Melanocyte of skin (primary cell): ENCODE measurements around the gene HPS1. TPM values are rescaled to one million over a fixed set of nuclear protein-coding genes. Genes with fewer than 3 reads are reported as not detected.

ENCODE experiments used
- small RNA-seq, 2 donors: library from RNA; depleted of rRNA; stranded (forward); fragments of <200 nt; gene quantifications; one replicate each; pipeline ENCODE3, GENCODE V24; 2012
- total RNA-seq, 2 donors: library from RNA; depleted of rRNA; stranded (reverse); fragments of >200 nt; gene quantifications; 2 replicates each; pipeline ENCODE4 v1.2.3, GENCODE V29; 2012

Gene HPS1
- total RNA-seq, result 10 to 100 TPM; 51.0 to 54.0 TPM

DNA sequence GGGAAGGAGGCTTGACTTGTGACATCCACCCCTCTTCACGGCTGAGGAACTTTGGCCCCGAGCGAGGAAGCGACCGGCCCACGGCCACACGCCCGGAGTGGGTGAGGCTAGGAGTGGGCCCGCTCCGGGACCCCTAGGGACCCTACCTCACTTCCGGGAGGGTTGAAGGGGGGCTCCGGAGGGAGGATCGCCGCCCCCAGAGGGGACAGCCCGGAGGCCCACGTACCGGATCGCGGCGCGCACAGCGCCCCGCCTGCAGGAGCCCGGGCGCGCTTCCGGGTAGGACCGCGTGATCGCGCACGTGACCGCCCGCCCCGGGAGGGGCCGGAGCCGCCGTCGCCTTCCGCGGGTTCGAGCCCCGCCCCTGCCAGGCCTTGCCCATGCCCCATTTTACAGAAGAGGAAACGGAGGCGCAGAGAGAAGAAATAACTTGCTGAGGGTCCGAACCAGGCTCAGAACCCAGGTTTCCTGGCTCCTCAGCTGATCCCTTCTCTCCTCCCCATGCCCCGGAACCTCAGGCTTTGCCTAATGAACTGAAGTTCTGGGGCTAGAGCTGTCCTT is at the start of gene HPS1:
Gene HPS1, minus strand, starts transcription at position 275 of the 561 bp plus-strand sequence. CDS start 3,695 bp downstream, outside the sequence.

DNA sequence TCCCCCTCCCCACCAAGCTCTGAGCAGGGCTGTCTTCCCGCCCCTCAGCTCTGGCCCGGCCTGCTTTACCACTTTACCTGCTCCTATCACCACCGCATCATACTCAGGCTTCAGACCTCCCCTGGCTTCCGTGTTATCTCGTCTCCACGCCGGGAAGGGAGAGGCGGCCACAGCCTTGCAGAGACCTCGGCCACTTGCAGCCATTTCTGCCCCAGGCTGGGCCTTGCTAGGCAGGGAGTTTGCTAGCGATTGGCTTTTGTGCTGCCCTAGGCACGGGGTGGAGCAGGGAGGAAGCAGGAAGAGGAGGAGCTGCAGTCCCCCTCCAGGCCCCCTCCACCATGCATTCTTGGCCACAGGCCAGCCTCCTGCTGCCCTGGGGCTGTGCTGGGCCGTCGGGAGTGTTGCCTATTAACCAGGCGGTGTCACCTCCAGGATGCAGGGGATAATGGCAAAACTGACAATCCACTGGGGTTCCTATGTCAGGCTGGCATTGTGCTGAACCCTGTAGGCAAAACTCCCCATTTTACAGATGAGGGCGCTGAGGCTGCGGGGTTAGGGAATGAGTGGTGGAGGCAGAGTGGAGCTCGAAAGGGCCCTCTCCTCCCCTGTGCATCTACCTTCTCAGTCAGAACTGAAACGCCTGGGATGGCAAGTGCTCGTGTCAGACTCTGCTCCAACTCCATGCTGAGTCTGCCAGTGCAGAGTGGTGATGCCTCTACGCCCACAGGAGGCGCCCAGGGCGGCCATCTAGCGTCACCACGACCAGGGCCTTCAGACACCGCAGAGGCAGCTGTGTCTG is 31.6 kb downstream of the HPS1 start, which contains the start of gene PYROXD2:
Gene PYROXD2, minus strand, starts transcription at position 251 of the 799 bp plus-strand sequence. Its CDS starts 47 bp downstream, at position 204.

Small RNA genes within 50 kb of the gene (small RNA-seq; reads per million reads assigned to genes)
- 0 to 0.21 reads per million in 2 donors for gene MIR4685

Other genes with a start within 250 kb of the HPS1 start
- under 1 TPM; 0.33 to 0.34 TPM for gene LOXL4, start 178.7 kb downstream of the HPS1 start, total RNA-seq
- gene PYROXD2, start 31.8 kb downstream of the HPS1 start, total RNA-seq, result 1 to 10 TPM; 2.8 to 5.0 TPM